Central memory CD4-positive, alpha-beta T cell (primary cell): ENCODE results near the gene SLC13A1.

Source experiments
- DNase-seq: peaks from one replicate; pipeline ENCODE4 v3.0.0; 2022

The SLC13A1 gene

DNA sequence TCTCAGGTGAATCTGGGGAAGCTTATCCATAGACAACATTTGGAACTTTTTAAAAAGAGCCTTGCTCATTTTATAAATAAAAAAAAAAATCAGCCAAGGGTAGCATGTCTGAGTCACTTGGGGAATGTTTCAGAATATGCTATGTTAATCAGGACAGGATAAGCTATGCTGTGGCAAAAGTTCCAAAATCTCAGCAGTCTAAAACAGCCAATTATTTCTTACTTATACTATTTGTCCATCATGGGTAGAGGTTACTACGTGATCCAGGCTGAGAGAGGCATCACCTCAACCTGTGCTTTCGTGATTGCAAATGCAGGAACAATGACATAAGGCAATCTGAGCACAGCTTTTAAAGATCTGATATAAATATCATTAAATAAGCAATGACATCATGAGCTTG is 6.5 kb downstream of the SLC13A1 start:
- DNase-seq: no peak

DNA sequence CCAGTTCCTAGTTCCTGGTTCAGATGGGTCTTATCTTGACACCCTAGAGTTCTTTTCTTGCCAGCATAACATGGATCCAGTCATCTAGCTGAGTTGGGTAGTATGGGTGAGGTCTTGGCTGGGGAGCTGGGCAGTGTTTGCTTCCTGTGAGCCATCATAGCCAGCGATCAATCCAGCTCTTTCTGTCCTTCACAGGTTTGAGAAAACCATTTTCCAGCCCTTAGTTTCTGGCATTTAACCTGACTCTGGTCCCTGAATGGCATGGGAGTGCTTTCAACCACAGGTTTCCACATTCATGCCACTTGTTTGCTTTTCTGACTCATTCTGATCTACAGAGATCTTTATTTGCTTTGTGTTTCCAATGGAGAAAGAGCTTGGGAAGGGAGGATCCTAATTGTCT is 8.6 kb downstream of the SLC13A1 start:
- no peak for DNase-seq

DNA sequence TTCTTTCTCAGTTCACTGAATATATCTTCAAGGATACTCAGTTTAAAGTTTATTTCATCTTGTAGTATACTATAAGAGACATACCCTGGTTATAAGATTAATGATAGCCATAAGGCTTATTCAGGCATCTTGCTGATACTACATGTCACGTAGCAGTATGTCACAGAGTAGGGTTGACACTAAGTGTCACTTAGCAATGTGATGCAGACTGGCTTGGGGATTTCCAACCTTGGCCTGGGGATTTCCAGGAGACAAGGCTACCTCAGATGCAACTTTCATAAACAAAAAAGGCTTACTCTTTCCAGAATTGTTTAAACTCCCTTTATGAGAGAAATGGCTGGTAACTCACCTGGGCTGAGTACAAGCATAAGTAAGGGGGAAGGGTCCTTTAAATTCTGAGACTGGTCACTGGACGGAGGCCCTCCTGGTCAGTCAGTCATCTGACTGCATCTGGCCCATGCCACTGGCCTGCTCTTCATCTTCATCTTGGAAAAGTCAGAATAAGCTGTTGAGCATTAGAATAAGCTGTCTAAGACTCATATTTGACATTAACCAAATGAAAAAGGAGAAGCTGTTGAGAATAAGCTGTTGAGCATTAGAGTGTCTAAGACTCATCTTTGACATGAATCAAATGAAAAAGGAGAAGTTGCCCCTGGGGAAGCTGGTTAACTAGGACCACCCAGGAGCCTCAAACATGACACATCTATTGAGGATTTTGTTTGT is 9.5 kb downstream of the SLC13A1 start:
- no peak for DNase-seq

DNA sequence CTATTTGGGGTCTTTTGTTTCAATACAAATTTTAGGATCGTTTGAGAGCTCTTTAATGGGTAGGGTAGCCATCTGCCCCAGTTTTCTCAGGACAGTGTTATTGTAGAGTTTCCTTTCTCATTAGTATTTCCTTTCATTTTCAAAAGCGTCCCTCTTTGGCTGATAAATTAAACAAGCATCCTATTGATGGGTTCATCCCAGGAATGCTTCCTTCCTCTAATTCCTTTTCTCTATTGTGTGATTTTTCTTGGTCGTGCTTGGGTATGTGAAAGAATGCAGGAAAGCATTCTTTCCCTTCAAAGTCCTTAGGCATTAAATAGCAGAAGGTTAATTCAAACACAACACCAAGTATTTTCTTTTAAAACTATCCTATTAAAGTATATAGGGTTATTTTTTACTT is 14.0 kb downstream of the SLC13A1 start:
- no peak for DNase-seq

DNA sequence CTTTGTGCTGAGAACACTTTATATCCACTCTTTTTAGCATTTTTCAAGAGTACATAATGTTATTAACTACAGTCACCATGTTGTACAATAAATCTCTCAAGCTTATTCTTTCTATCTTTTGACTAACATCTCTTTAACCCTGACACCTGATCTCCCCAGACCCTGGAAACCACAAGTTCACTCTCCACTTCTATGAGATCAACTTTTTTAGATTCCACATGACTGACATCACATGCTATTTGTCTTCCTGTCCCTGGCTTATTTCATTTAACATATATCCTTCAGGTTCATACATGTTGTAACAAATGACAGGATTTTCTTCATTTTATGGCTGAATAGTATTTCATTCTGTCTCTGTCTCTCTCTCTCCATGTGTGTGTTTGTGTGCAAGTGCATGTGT is 15.5 kb downstream of the SLC13A1 start:
- no peak for DNase-seq

DNA sequence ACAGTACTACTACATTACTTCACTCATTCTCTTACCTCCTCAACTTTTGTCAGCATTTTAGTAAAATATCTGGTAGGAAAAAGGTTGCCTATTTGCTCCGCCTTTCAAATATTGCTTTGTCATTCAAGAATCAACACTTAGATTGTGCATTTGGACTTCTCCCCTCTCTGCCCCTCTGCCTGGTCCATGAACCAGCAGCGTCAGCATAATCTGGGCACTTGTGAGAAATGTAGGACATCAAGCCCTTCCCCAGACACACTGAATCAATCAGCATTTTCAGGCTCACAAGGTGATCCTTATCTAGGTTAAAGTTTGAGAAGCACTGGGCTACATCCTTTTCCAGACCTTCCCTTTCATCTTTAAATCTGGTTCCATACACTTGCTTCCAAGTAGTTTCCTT is 16.3 kb downstream of the SLC13A1 start:
- DNase-seq: no peak

DNA sequence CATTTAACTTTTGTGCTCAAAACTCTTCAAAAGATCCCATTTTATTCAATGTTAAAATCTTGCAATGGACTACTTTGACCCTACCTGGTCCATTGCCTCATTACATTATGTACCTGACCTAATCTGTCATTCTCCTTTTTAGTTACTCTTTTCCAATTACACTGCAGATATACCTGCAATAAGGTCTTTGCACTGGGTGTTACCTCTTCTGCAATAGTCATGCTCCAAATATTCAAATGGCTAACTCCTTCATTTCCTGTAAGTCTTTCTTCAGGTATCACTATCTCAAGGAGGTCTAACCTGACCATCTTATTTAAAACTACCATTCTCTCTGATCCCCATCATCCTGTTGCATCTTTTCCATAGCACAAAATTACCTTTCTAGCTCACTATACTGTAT is 22.3 kb downstream of the SLC13A1 start:
- no peak for DNase-seq

DNA sequence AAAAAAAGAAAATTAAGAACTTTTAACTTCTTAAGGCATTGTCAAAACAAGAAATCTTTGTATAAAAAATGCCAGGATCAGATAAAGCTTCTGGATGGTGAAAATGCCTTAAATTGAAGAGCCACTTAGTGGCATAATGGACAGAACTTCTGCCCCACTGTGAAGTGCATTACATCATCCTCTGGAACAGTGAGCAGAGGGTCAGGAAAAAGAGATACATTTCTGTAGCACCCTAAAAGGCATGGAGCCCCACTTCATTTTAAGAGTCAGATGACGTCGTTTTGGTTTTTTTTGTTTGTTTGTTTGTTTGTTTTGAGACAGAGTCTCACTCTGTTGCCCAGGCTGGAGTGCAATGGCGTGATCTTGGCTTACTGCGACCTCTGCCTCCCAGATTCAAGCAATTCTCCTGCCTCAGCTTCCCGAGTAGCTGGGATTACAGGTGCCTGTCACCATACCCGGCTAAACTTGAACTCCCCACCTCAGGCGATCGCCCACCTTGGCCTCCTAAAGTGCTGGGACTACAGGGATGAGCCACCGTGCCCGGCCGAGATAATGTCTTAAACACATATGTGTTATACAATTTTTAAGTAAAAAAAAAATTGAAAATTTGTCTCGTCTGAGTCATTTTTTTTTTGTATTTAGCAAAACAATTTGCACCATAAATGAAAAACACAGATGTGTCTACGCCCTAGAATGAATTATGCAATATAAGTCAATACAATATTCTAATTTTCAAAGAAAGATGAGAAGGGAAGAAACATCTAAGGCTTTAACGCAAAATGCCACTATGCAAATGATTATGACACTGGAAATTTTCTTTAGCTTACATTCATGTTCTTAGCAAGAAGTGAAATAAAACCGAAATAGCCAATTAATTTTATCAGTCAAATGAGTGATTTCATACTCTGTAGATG is 29.2 kb downstream of the SLC13A1 start:
- no peak for DNase-seq

DNA sequence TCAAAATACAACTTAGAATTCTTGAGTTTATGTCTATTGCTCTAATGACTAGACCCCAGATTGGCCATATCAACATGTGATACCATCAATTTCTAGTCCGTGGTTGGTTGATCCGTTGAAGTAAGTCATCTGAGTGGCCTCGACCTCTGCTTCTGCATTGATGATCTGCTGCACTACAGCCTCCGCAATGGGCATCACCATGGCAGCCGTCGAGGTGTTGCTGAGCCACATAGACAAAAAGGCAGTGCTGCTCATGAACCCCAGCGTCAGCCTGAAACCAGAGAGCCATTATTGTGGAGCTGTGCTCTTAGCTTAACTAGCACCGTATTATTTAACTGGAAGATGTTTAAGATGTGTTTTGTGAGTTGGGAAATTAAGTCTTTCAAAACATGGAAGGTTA is 30.7 kb downstream of the SLC13A1 start:
- DNase-seq: no peak

DNA sequence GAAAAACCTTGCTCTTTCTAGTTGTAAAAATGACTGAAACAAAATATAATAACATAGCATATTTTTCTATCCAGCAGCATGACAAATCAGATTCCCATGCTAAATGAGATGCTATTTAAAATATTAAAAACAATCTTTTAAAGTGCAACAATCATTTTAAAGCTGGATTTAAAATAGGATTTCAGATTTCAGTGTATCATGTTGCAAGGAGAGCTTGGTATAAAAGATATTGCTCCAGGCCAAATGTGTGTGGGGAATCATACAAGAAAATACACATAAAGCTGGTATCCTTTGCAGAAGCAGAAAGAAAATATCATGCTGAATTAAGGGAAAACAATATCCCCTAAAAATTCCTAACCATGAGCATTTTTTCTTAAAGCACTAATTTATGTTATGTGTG is 42.2 kb downstream of the SLC13A1 start:
- DNase-seq: no peak

DNA sequence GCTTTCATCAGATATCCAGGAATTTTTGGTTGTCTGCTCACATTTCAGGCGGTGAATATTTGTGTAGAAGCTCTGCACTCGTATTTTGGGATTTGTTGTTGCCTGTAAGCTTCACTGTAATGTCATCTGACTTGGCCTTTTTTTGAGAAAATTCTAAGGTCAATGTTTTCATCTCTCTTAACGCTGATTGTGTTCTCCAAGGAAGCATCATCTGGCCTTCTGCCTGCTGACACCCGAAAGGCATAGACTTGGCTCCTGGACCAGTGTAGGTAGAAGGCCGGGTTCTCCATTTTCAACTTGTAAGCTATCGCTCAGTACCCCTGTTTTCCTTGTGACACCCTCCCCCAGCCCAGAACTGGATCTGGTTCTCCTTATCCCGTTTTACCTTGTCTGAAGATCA is 44.2 kb downstream of the SLC13A1 start:
- no peak for DNase-seq

DNA sequence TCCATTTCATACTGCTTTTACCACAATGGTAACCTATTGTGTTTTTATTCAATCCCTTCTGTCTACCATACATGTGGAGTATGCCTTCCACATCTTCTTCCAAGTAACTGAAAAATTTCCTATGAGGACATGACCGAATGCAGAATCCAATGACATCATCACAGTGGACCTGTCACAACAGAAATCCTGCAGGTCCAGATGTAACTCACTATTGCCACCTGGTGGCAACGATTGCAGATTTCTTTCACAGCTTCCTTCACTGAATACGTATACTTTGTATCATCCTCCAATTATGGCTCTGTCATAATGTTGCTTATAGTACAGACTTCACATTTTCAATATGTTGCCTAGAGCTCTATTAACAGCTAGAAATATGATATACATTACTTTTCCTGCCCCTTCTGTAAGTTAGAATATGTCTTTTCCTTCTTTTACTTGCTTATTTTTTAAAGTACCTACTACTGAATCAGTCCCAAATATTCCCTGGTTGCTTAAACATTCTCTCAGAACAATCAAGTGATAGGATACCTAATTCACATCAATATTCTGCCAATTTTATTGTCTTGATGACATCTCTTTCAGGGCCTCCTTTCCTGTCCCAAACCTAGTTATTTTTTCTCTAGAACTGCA is 45.4 kb downstream of the SLC13A1 start:
- no peak for DNase-seq

DNA sequence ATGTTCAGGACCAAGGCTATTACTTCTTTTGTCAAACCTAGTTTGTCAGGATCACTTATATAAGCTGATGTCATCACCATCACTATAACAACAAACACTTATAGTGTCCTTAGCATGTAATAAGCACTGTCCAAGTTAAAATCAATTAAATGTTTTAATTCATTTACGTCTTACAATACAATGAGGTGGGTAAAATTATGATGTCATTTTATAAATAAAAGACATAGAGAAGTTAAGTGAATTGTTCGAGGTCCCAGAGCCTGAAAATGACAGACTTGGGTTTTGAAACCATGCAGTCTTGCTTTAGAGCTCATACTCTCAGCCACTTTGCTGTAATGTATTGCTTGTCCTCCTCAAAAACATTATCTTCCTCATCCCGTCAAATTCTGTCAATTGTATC is 48.3 kb downstream of the SLC13A1 start:
- DNase-seq: no peak

DNA sequence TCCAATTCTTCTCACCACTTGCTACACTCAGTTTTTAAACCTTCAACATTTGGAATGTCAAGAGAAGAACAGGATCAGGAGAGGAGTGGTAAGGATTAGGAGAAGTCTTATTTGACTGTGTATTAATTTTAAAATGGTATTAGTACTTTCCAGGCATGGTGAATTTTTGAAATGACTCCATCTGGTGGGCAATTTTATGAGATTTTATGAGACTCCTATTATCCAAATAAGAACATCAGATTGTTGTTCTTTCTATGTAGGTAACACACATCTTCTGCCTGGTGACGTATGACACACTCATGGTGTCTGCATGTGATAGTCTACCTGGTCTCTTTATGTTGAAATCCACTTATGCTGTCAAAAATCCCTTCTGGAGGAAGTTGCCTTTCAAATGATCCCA is 51.0 kb downstream of the SLC13A1 start:
- no peak for DNase-seq

DNA sequence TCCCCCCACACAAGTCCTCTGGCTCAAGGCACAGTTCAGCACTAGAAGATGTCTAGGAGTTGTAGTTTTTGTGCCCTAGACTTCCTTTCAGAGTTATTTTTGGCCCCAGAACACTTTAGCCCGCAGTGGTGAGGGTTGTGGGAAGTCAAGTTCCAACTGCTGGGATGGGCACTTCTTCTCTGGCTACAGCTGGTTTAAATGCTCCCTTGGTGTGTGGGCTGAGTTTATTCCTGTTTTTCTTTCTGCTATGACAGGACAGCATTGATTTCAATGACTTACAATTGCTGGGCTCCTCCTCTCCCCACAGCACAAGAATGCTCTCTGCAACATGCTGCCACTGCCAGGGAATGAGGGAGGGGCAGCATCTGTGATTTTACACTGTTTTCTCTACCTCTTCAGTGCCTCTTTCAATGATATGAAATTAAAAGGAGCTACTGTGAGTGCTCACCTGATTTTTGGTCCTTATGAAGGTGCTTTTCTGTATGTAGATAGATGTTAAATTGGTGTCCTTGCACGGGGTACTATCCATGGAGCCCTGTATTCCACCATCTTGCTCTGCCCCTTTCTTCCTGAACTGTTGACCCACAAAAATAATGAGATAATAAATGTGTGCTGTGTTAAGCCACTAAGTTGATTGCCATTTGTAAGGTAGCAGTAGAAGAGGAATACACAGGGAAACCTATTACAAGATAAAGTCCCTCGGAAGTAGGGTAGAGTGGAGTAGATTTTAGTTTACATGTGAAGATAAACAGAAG is 56.3 kb downstream of the SLC13A1 start:
- no peak for DNase-seq

DNA sequence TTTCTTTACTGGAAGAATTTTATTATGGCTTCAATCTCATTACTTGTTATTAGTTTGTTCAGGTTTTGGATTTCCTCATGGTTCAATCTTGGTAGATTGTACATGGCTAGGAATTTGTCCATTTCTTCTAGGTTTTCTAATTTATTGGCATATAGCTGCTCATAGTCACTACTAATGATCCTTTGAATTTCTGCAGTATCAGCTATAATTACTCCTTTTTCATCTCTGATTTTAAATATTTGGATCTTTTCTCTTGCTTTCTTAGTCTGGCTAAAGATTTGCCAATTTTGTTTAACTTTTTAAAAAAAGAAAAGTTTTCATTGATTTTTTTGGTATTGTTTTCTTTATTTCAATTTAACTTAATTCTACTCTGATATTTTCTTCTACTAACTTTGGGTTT is 59.2 kb downstream of the SLC13A1 start:
- DNase-seq: no peak

DNA sequence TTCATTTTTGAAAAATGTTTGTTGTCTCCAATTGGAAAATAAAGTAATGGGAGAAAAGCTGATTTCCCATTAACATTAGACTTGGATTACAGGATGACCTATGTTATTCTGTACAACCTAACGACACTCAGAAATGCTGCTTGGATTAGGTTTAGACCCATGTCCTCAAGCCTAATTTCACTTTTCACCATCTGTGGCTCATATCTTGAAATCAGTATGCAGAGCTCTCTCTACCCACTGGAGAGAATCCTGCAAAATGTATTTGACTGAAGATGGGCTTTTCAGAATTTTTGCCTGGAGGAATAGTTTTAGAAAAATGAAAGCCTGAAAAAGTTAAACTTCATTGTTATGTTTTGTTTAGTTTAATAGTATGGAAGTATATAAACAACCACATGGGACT is 63.8 kb downstream of the SLC13A1 start:
- DNase-seq: no peak

DNA sequence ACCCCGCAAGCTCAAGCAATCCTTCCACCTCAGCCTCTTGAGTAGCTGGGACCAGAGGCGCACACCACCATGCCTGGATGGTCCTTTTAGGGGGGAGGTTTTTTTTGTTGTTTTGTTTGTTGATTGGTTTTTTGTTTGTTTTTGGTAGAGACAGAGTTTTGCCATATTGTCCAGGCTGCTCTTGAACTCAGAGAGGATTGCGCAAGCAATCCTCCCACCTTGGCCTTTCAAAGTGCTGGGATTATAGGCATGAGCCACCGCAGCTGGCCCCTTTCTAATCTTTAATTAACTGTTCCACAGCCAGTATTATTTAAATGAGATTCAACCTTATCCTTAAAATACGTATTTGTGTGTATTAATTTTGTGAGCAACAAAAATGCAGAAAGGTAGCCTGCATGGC is 65.8 kb downstream of the SLC13A1 start:
- DNase-seq: no peak

DNA sequence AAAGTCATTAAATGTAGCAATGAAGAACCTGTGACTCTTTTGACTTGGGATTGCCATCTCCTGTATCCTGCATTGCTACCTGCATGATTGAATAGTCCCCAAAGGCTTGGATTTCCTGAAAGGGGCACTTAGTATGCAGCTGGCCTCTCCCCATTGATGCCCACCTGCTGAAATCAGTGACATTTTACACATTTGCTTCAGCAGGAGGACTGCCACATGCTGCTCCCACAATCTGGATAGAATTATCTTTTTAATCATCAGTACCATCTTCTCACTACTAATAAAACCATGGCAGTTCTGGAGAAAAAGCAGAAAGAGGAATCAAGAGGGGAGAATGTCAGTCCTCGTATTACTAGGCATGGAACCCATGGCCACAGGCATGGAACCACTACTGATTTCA is 67.8 kb downstream of the SLC13A1 start:
- DNase-seq: no peak

DNA sequence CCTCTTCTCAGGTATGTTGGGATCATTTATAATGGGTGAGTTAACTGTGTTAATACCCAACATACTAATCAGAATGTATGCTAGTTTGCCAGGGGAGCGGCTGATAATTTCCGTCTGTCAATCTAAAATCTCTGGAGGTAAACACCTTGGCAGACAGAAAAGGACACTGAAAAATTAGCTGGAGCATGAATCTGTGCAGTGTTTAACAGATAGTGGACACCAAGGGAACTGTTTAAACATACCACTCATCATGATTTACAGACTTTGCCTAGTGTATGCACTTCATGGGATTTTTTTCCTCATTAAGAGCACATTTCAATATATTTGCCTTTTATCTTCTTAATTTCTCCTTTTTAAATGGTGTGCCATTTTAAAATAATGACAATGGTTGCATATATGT is 68.2 kb downstream of the SLC13A1 start:
- DNase-seq: no peak

DNA sequence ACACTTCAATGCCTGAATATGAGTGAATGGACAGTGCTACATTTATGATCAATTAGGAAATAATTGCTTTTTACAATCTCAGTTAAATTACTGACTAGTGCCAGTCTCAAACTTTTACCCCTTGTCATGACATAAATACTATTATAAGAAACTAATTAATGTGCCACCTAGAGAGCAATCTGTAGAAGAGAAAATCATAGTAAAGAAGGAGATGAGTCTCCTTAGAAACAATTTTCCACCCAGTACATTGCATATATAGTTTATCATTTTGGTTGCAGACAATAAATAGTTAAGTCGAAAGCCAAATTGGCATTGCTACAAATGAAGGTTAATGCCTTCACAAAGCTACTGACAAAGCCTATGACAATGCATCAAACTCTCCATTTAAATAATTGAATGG is 68.6 kb downstream of the SLC13A1 start:
- no peak for DNase-seq

DNA sequence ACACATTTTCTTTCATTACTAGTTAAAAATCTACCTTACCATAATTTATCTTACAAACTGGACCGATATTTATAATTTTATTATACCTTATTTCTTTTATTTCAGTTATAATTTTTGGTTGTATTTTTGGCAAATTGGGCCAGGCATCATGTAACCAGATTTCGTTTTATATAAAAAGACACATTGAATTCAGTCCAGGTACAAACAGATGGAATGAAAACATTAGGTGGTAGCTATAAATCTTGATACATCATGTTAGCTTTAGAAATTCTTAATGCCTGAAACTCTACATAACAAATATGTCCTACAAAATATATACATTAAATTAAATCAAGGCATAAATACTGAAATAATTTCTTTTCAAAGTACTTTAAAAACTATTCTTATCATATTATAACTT is 73.1 kb downstream of the SLC13A1 start:
- DNase-seq: no peak

DNA sequence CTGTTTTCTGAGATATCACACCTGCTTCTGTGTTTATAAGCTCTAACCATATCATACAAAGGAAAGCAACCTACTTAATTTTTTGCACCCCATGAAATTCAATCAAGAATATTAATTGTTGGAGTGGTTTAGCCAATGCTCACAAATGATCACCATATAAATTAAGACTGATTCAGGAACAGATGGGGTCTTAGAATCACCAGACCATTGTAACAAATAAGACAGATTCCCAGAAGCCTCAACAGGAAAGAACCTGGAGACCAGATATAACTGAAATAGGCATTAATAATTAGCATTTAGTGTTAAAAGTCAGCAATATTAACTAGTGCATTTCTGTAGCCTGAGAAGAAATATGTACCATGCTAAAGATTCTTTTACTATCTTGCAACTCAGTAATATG is 73.6 kb downstream of the SLC13A1 start:
- no peak for DNase-seq
